HepG2 (cell line): ENCODE measurements around the gene CMTM3. TPM values are rescaled to one million over a fixed set of nuclear protein-coding genes. Genes with fewer than 3 reads are reported as not detected.
A peak's percentile ranks its signal among the peaks of the same experiment; 100 is the strongest.

Experiments
- DRAP1 ChIP-seq: IDR thresholded peaks from 2 replicates; pipeline ENCODE4 v1.6.1; 2016; ENCODE audit warnings: missing genetic modification reagents, missing compliant biosample characterization
- FOXP4 ChIP-seq: sonication (generic); formaldehyde crosslinking; IDR thresholded peaks from 2 replicates; pipeline ENCODE4 v1.4.0; 2020; ENCODE audit warnings: missing genetic modification reagents
- MYPOP ChIP-seq: sonication (generic); formaldehyde crosslinking; IDR thresholded peaks from 2 replicates; pipeline ENCODE4 v1.8.1; 2023; ENCODE audit warnings: mild to moderate bottlenecking, moderate library complexity, missing genetic modification reagents
- NFE2L2 ChIP-seq: fragments of 150-350 bp; IDR thresholded peaks from 2 replicates; pipeline ENCODE4 v1.6.1; 2014; ENCODE audit warnings: low read length
- NR0B2 ChIP-seq: sonication (generic); formaldehyde crosslinking; IDR thresholded peaks from 2 replicates; pipeline ENCODE4 v1.4.0; 2020; ENCODE audit warnings: mild to moderate bottlenecking, missing genetic modification reagents
- NR1H2 ChIP-seq: sonication (generic); formaldehyde crosslinking; IDR thresholded peaks from 2 replicates; pipeline ENCODE4 v1.8.1; 2022; ENCODE audit warnings: low read depth, missing genetic modification reagents, borderline replicate concordance
- RXRB ChIP-seq: IDR thresholded peaks from 2 replicates; pipeline ENCODE4 v1.6.1; 2016; ENCODE audit warnings: borderline replicate concordance, missing genetic modification reagents, missing compliant biosample characterization
- SMARCC2 ChIP-seq: fragments of 450-650 bp; IDR thresholded peaks from 2 replicates; pipeline ENCODE4 v1.6.1; 2017; ENCODE audit warnings: antibody characterized with exemption, mild to moderate bottlenecking
- TBX3 ChIP-seq: fragments of 450-650 bp; IDR thresholded peaks from 2 replicates; pipeline ENCODE4 v1.6.1; 2017; ENCODE audit warnings: antibody characterized with exemption, mild to moderate bottlenecking, inconsistent platforms, borderline replicate concordance
- ZBTB3 ChIP-seq: sonication (generic); formaldehyde crosslinking; IDR thresholded peaks from 2 replicates; pipeline ENCODE4 v1.4.0; 2020; ENCODE audit warnings: low read depth, mild to moderate bottlenecking, moderate library complexity, missing genetic modification reagents, borderline replicate concordance
- ZBTB7A ChIP-seq: sonication (generic); formaldehyde crosslinking; IDR thresholded peaks from 2 replicates; pipeline ENCODE4 v1.8.0; 2022; ENCODE audit warnings: mild to moderate bottlenecking, missing genetic modification reagents
- ZNF318 ChIP-seq: sonication (generic); formaldehyde crosslinking; IDR thresholded peaks from 2 replicates; pipeline ENCODE4 v1.4.0; 2020; ENCODE audit warnings: mild to moderate bottlenecking, missing genetic modification reagents
- ZNF580 ChIP-seq: IDR thresholded peaks from 2 replicates; pipeline ENCODE4 v1.6.1; 2016; ENCODE audit warnings: low read depth, borderline replicate concordance
- ZNF800 ChIP-seq: sonication (generic); formaldehyde crosslinking; IDR thresholded peaks from 2 replicates; pipeline ENCODE4 v1.4.0; 2020; ENCODE audit warnings: missing genetic modification reagents
- ZSCAN31 ChIP-seq: sonication (generic); formaldehyde crosslinking; IDR thresholded peaks from 2 replicates; pipeline ENCODE4 v1.5.0; 2020; ENCODE audit warnings: low read depth, mild to moderate bottlenecking, missing genetic modification reagents
- polyA plus RNA-seq, 8 experiments: library from polyadenylated mRNA; depleted of rRNA in 3 of 8; stranded (reverse) in 7 of 8; unstranded in 1 of 8; fragments of >200 nt; fragmentation: Illumina TruSeq in 4 of 8; extraction: Trizol in 4 of 8; gene quantifications; 2 replicates each; pipeline versions ENCODE4 v1.2.1 to v1.2.3, GENCODE V29; 2011 to 2016; ENCODE audit warnings: low read depth in 4 of 8, missing spikeins in 1 of 8, mixed read lengths in 1 of 8; ENCODE audit not compliant: insufficient read depth in 1 of 8
- total RNA-seq, 5 experiments: library from RNA; depleted of rRNA; stranded (reverse); fragments of >200 nt; fragmentation: Illumina TruSeq; extraction: Trizol; gene quantifications; 2 replicates each; pipeline ENCODE4 v1.2.3, GENCODE V29; 2016; ENCODE audit warnings: low read depth in 1 of 5

Gene CMTM3
- total and polyA plus RNA-seq, 2 of the 13 experiments (the other 11 are each of a cell fraction or from before 2014, with no cell fraction given): 29.2 to 48.7 TPM

- TF ChIP-seq ZBTB3: no peak
- TF ChIP-seq MYPOP: no peak
- peak; percentile 37; the same call in 1 of the 2 replicates for TF ChIP-seq TBX3
- no peak for TF ChIP-seq DRAP1 (CRISPR knock-in tag)
- TF ChIP-seq ZNF580: no peak
- TF ChIP-seq NFE2L2: no peak
- TF ChIP-seq SMARCC2: no peak
- no peak for TF ChIP-seq ZBTB7A (CRISPR knock-in tag)
- peak; percentile 46; the same call in 1 of the 2 replicates for TF ChIP-seq RXRB (CRISPR knock-in tag)
- peak; percentile 73 for TF ChIP-seq FOXP4 (CRISPR knock-in tag)
- TF ChIP-seq NR0B2 (CRISPR knock-in tag): no peak
- TF ChIP-seq ZSCAN31 (CRISPR knock-in tag): no peak
- TF ChIP-seq ZNF318: no peak
- TF ChIP-seq ZNF800 (CRISPR knock-in tag): peak; percentile 9; the same call in 1 of the 2 replicates
- TF ChIP-seq NR1H2 (CRISPR knock-in tag): no peak
These were observed 12.5 kb downstream of the CMTM3 start (continued) for GRCh38 chr16:66617010-66617434.
